Measurements from ENCODE around the gene MOB2.

Gene MOB2

GRCh38 chr11:1502168-1502953, 15.8 kb upstream of the MOB2 start:
- Histone ChIP-seq H3K4me1 (peaks cover 0 to 66% (median 53%) of the 10 kb centered on the region in 4 donors), H3K27ac (peak overlapping the region; percentile 82 to 87), H3K9me3 (no peaks in the 10 kb centered on the region), H3K4me3 (no peak overlapping the region), H3K27me3 (no peaks in the 10 kb centered on the region), H3K36me3 (peaks cover 0 to 13% (median 10%) of the 10 kb centered on the region in 3 donors)
- intact Hi-C loops (cut with DNase I; ENCODE audit: low total_unique reads), result no loop called here
- no peak for TF ChIP-seq CTCF (IDR thresholded peaks at IDR 0.05)
- peak in 1 of 2 donors; percentile 56 for DNase-seq

GRCh38 chr11:1501421-1502167, 15.0 kb upstream of the MOB2 start:
- peaks cover 0 to 61% (median 47%) of the 10 kb centered on the region in 4 donors for H3K4me1 ChIP-seq

GRCh38 chr11:1500466-1501420, 14.2 kb upstream of the MOB2 start:
- no peaks in the 10 kb centered on the region for H3K27me3 ChIP-seq
- H3K27ac ChIP-seq, result no peak overlapping the region
- intact Hi-C loops (cut with DNase I; ENCODE audit: low total_unique reads), result no loop called here
- H3K36me3 ChIP-seq, result peaks cover 0 to 13% (median 10%) of the 10 kb centered on the region in 3 donors
- no peak overlapping the region for H3K4me3 ChIP-seq
- H3K4me1 ChIP-seq, result peaks cover 0 to 52% (median 38%) of the 10 kb centered on the region in 4 donors
- TF ChIP-seq CTCF (IDR thresholded peaks at IDR 0.05), result no peak
- DNase-seq, result peak; percentile 9 to 62
- H3K9me3 ChIP-seq, result no peaks in the 10 kb centered on the region

More at GRCh38 chr11:1501421-1502167, 15.0 kb upstream of the MOB2 start:
- H3K36me3 ChIP-seq, result peaks cover 0 to 13% (median 10%) of the 10 kb centered on the region in 3 donors
- no peaks in the 10 kb centered on the region for H3K27me3 ChIP-seq
- no peaks in the 10 kb centered on the region for H3K9me3 ChIP-seq
- intact Hi-C loops (cut with DNase I; ENCODE audit: low total_unique reads), result no loop called here
- H3K4me3 ChIP-seq, result no peak overlapping the region
- peak in 1 of 2 donors; percentile 57 for DNase-seq
- TF ChIP-seq CTCF (IDR thresholded peaks at IDR 0.05), result no peak
- H3K27ac ChIP-seq, result no peak overlapping the region

- peaks cover 0 to 13% (median 10%) of the 10 kb centered on the region in 3 donors for H3K36me3 ChIP-seq
- H3K27me3 ChIP-seq, result no peaks in the 10 kb centered on the region
- TF ChIP-seq CTCF (IDR thresholded peaks at IDR 0.05), result no peak
- DNase-seq, result peak in 1 of 2 donors; percentile 8
- no peaks in the 10 kb centered on the region for H3K9me3 ChIP-seq
- H3K4me1 ChIP-seq, result peaks cover 0 to 44% (median 33%) of the 10 kb centered on the region in 4 donors
- no peak overlapping the region for H3K27ac ChIP-seq
- intact Hi-C loops (cut with DNase I; ENCODE audit: low total_unique reads), result no loop called here
- no peak overlapping the region for H3K4me3 ChIP-seq
Measured at GRCh38 chr11:1499899-1500298, 13.3 kb upstream of the MOB2 start.
